Endothelial cell of umbilical vein (primary cell): ENCODE measurements around the gene ZNF423. TPM values are rescaled to one million over a fixed set of nuclear protein-coding genes. Genes with fewer than 3 reads are reported as not detected.

Experiments
- BruUV-seq: library from RNA; stranded (reverse); fragments of 400-500 nt; replicated peaks from 2 replicates; lab custom pipeline; 2021; lab: Mats Ljungman, UMichigan
- CTCF ChIA-PET: fragments of 300-600, 350-600 bp; sonication (Branson Sonifier 250); formaldehyde crosslinking; loops from one replicate; lab custom pipeline; 2021; ENCODE audit warnings: antibody characterized with exemption, inconsistent platforms; lab: Charles Lee
- POLR2A ChIA-PET: fragments of 300-600, 350-600 bp; sonication (Branson Sonifier 250); formaldehyde crosslinking; loops from one replicate; lab custom pipeline; 2021; ENCODE audit warnings: antibody characterized with exemption, inconsistent platforms; lab: Charles Lee
- DNase-seq: peaks from one replicate; pipeline ENCODE4 v3.0.0-alpha.2; 2011; ENCODE audit warnings: low read depth, low spot score
- FAIRE-seq: peaks from 2 replicates; lab custom pipeline; 2011; peaks lifted over from hg19 to GRCh38; lab: Jason Lieb, UNC
- H2AFZ ChIP-seq: 2 replicates; pipeline ENCODE4 v1.6.0; 2012; ENCODE audit warnings: low read depth, low read length, control low read depth, inconsistent platforms
- H3K27ac ChIP-seq: 2 replicates; pipeline ENCODE4 v1.5.1; 2011; ENCODE audit warnings: low read depth, mild to moderate bottlenecking, control low read depth, low read length, moderate library complexity; ENCODE audit not compliant: insufficient read depth
- H3K27me3 ChIP-seq, 2 experiments: 2 replicates each; pipeline versions ENCODE4 v1.6.0 to v1.6.1; 2011; ENCODE audit warnings: low read length in 2 of 2, mixed read lengths in 1 of 2; ENCODE audit not compliant: control insufficient read depth in 2 of 2, insufficient read depth in 2 of 2
- H3K36me3 ChIP-seq, 2 experiments: 2 replicates in 1 of 2; 3 replicates in 1 of 2; pipeline ENCODE4 v1.5.1; 2011; ENCODE audit warnings: low read length in 2 of 2, mild to moderate bottlenecking in 1 of 2, moderate library complexity in 1 of 2; ENCODE audit not compliant: control insufficient read depth in 2 of 2, insufficient read depth in 2 of 2; ENCODE audit errors: extremely low read depth in 1 of 2
- H3K4me1 ChIP-seq: 3 replicates; pipeline ENCODE4 v1.5.1; 2011; ENCODE audit warnings: mild to moderate bottlenecking, low read length; ENCODE audit not compliant: control insufficient read depth, insufficient read depth; ENCODE audit errors: extremely low read depth
- H3K4me2 ChIP-seq: 2 replicates; pipeline ENCODE4 v1.6.1; 2011; ENCODE audit warnings: low read length, control low read depth, mixed read lengths; ENCODE audit not compliant: insufficient read depth
- H3K4me3 ChIP-seq, 3 experiments: fragments of 200-600 bp in 1 of 3; sonication (generic), shearing (Covaris generic) in 1 of 3; replicated peaks in 1 of 3; 2 replicates each; pipeline ENCODE4 v1.5.1; 2011 to 2016; ENCODE audit warnings: control low read depth in 3 of 3, low read length in 3 of 3, mild to moderate bottlenecking in 2 of 3, inconsistent platforms in 1 of 3, low read depth in 1 of 3, moderate library complexity in 1 of 3; ENCODE audit not compliant: insufficient read depth in 1 of 3
- H3K79me2 ChIP-seq: 2 replicates; pipeline ENCODE4 v1.6.0; 2012; ENCODE audit warnings: low read length, inconsistent platforms; ENCODE audit not compliant: control insufficient read depth, insufficient read depth
- H3K9ac ChIP-seq: replicated peaks from 2 replicates; pipeline ENCODE3; 2011; ENCODE audit warnings: low read length, control low read depth; ENCODE audit not compliant: insufficient read depth; ENCODE audit errors: extremely low read depth
- H3K9me1 ChIP-seq: replicated peaks from 3 replicates; pipeline ENCODE4 v1.6.0; 2011; ENCODE audit warnings: mild to moderate bottlenecking, low read length; ENCODE audit not compliant: control insufficient read depth, insufficient read depth; ENCODE audit errors: extremely low read depth
- H3K9me3 ChIP-seq: replicated peaks from 2 replicates; pipeline ENCODE4 v1.5.1; 2012; ENCODE audit warnings: low read length, inconsistent platforms; ENCODE audit not compliant: control insufficient read depth, insufficient read depth
- H4K20me1 ChIP-seq: replicated peaks from 2 replicates; pipeline ENCODE3; 2011; ENCODE audit warnings: mild to moderate bottlenecking, low read length; ENCODE audit not compliant: control insufficient read depth, insufficient read depth; ENCODE audit errors: extremely low read depth
- EZH2 ChIP-seq: IDR thresholded peaks from 2 replicates; pipeline ENCODE4 v1.6.1; 2012; ENCODE audit warnings: borderline replicate concordance, low read depth, mild to moderate bottlenecking, moderate library complexity, low read length, inconsistent platforms; ENCODE audit not compliant: severe bottlenecking
- FOS ChIP-seq: IDR thresholded peaks from 2 replicates; pipeline ENCODE4 v1.6.1; 2011; ENCODE audit warnings: mild to moderate bottlenecking, low read length, moderate library complexity, borderline replicate concordance; ENCODE audit not compliant: insufficient read depth
- GATA2 ChIP-seq: IDR thresholded peaks from 2 replicates; pipeline ENCODE4 v1.7.0; 2011; ENCODE audit warnings: low read depth, mild to moderate bottlenecking, moderate library complexity, mixed read lengths, low read length; ENCODE audit not compliant: insufficient read length, insufficient read depth
- JUN ChIP-seq: IDR thresholded peaks from 2 replicates; pipeline ENCODE4 v1.6.1; 2011; ENCODE audit warnings: borderline replicate concordance, low read depth; ENCODE audit not compliant: insufficient read length, insufficient read depth
- MYC ChIP-seq: IDR thresholded peaks from one replicate; pipeline ENCODE4 v1.6.1; 2011; ENCODE audit warnings: mild to moderate bottlenecking, low read depth, low read length
- POLR2A ChIP-seq: IDR thresholded peaks from 2 replicates; pipeline ENCODE4 v1.6.1; 2012; ENCODE audit warnings: low read depth, mild to moderate bottlenecking, control low read depth, low read length
- POLR2AphosphoS5 ChIP-seq: IDR thresholded peaks from 2 replicates; pipeline ENCODE4 v1.6.1; 2012; ENCODE audit warnings: low read depth, mild to moderate bottlenecking, control low read depth, low read length, moderate library complexity; ENCODE audit not compliant: insufficient read depth
- dilution Hi-C: fragments of 300-500 bp; cut with MboI; formaldehyde crosslinking; loops from one replicate; pipeline ENCODE4 v1.15.0; 2019; ENCODE audit warnings: low sequenced_read_pairs; ENCODE audit not compliant: extremely low pct_ligation_motif_present
- intact Hi-C: fragments of 100-400 bp; cut with micrococcal nuclease; formaldehyde crosslinking; loops from one replicate; pipeline ENCODE4 v1.10.0; 2022
- polyA plus RNA-seq, 4 experiments: library from polyadenylated mRNA; depleted of rRNA in 3 of 4; stranded (reverse) in 3 of 4; unstranded in 1 of 4; fragments of >200 nt; gene quantifications; 2 replicates each; pipeline versions ENCODE4 v1.2.1 to v1.2.3, GENCODE V29; 2011 to 2012; ENCODE audit warnings: missing spikeins in 1 of 4
- total RNA-seq: library from RNA; stranded (reverse); gene quantifications from 2 replicates; pipeline ENCODE4 v1.2.3, GENCODE V29; 2021
- TF ChIP-seq, protein P1 (sequence below), 2 donors: IDR thresholded peaks; 1 replicate in 1 of 2; 2 replicates in 1 of 2; pipeline ENCODE4 v1.5.1; 2011; ENCODE audit warnings: low read length in 2 of 2, mild to moderate bottlenecking in 2 of 2, moderate library complexity in 2 of 2, control low read depth in 1 of 2, inconsistent platforms in 1 of 2, low read depth in 1 of 2; ENCODE audit not compliant: insufficient read depth in 1 of 2; ENCODE audit errors: extremely low read depth in 1 of 2
- TF ChIP-seq, protein P2 (sequence below): IDR thresholded peaks from 2 replicates; pipeline ENCODE4 v1.6.1; 2011; ENCODE audit not compliant: insufficient read depth, insufficient read length

ZNF423 gene
- total and polyA plus RNA-seq, 2 donors (not counting 3 experiments of a cell fraction or from before 2014, with no cell fraction given): 2.2 to 8.1 TPM

DNA sequence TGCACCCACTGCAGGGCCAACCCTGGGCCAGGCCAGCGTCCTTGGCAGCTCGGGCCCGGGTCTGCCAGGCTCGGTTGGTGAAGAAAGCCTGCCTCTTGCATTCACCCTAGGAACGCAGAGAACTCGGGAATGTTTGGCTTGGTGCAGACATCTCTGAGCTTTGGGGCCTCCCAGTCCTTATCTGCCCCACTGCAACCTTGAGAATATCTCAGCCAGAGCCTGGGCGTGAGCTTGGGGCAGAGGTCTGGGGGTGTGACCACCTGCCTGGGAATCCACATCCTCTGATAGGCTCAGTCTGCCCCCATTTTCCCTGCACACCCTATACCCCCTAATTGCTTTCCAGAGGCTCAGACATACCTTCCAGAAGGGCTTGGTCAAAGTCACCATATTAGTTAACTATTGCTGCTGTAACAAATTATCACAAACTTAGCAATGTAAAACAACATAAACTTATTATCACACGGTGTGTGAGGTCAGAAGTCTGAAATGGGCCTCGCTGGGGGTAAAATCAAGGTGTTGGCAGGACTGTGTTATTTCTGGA lies 30.7 kb upstream of the ZNF423 start:
- dilution Hi-C loops (no loop called here), intact Hi-C loops (no loop called here)
- Histone ChIP-seq H2AFZ (no peak overlapping the region), H3K4me1 (no peaks in the 10 kb centered on the region), H3K27ac (no peak overlapping the region), H3K4me3 (no peak overlapping the region), H3K9me1 (no peaks in the 10 kb centered on the region), H3K9me3 (no peaks in the 10 kb centered on the region), H3K4me2 (no peak overlapping the region), H3K27me3 (no peaks in the 10 kb centered on the region), H3K9ac (no peak overlapping the region), H3K36me3 (no peaks in the 10 kb centered on the region), H4K20me1 (no peaks in the 10 kb centered on the region), H3K79me2 (no peaks in the 10 kb centered on the region)
- POLR2A ChIA-PET: no interaction called here
- CTCF ChIA-PET: interaction anchor here (1.1 kb wide), 1 partner anchor 10 kb away, joined by 5 read pairs; no protein-coding TSS in a partner anchor
- TF ChIP-seq JUN: no peak
- no peak for TF ChIP-seq POLR2AphosphoS5
- TF ChIP-seq MYC: no peak
- no peak for TF ChIP-seq POLR2A
- no peak for TF ChIP-seq FOS
- TF ChIP-seq, protein P1, sequence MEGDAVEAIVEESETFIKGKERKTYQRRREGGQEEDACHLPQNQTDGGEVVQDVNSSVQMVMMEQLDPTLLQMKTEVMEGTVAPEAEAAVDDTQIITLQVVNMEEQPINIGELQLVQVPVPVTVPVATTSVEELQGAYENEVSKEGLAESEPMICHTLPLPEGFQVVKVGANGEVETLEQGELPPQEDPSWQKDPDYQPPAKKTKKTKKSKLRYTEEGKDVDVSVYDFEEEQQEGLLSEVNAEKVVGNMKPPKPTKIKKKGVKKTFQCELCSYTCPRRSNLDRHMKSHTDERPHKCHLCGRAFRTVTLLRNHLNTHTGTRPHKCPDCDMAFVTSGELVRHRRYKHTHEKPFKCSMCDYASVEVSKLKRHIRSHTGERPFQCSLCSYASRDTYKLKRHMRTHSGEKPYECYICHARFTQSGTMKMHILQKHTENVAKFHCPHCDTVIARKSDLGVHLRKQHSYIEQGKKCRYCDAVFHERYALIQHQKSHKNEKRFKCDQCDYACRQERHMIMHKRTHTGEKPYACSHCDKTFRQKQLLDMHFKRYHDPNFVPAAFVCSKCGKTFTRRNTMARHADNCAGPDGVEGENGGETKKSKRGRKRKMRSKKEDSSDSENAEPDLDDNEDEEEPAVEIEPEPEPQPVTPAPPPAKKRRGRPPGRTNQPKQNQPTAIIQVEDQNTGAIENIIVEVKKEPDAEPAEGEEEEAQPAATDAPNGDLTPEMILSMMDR (IDR thresholded peaks at IDR 0.05; ENCODE audit: extremely low read depth in 1 of 2, insufficient read depth in 1 of 2, low read depth in 1 of 2, low read length in 2 of 2): no peak
- TF ChIP-seq EZH2: no peak
- no peak for TF ChIP-seq GATA2
- TF ChIP-seq, protein P2, sequence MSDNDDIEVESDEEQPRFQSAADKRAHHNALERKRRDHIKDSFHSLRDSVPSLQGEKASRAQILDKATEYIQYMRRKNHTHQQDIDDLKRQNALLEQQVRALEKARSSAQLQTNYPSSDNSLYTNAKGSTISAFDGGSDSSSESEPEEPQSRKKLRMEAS: no peak
- BruUV-seq: no TSS peak
- no peak for FAIRE-seq
- DNase-seq: no peak
